DMS53 treated with DMSO at 0.1 percent for 48 hours (cell line): ENCODE results near the gene LPP.

ENCODE experiments used
- DNase-seq: peaks from one replicate; lab custom pipeline; 2025; ENCODE audit not compliant: unreplicated experiment; lab: John Stamatoyannopoulos, UW

Gene LPP

GRCh38 chr3:188322135-188322887, 168.4 kb downstream of the LPP start:
- no peak for DNase-seq

DNA sequence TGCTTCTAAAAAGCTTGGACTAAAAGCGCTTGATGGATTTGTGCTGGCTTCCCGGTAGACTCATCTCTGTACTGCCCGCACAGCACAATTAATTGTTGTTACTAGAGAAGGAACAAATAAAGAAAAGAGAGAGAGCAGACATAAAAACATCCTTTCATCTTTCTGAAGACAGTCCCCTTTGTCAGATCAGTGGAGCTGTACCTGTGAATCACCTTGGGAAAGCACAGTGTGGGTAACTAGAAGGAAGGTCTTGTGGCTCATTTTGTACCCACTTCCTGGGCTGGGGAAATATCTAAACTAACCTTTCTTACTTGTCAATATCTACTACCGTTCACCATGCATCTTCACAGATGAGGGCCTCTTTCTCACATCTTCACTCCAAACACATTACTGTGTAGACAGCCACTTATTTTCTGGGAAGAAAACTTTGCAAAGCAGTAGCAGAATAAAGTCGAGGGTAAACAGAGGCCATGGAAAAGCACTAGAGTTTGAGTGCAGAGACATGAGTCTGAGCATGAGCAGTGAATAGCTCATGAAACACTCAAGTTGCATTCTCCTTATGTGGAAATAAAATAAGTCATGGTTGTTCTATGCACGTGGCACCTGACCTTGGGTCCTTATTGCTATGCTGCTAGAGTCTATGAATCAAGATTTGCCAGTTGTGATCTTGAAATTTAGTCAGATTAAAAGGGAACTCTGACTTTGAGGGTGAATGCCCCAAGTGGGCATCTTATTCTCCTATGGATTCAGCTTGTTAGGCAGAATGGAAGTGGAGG, 169.3 kb downstream of the LPP start:
- no peak for DNase-seq

DNA sequence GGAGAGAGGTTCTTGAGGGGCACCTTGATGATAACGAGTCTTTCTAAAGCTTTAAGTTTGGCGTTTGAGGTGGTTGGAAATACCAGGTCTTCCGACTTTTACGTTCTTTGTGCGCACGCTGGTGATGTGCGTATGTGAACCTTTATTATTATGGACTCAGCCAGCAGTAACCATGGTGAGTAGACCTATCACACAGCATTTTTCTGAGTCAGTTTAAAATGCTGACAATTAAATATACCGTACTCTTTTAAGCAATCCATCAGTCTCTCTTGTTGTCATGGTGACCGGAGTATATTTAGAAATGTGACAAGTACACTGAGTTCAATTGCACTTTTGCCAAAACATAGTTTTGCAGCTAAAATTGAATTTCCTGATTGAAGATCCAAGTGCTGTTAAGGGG, 172.2 kb downstream of the LPP start:
- DNase-seq: no peak

DNA sequence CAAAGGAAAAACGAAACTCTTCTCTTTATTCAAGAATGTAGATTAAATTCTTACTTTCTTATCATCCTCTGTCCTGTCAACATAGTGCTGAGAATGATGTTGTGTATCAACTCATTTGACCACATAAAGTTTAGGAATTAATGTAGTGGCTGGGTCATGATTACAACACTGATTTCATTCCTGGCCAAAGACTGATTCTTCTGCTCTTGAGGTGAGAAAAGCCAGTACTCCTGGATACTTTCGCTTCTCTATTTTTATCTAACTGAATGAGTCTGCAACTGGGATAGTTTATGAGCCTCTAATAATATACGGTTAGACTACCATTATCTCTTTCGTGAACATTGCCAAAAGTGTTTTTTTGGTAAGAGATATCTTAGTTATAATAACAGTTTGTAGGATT, 173.0 kb downstream of the LPP start:
- no peak for DNase-seq

DNA sequence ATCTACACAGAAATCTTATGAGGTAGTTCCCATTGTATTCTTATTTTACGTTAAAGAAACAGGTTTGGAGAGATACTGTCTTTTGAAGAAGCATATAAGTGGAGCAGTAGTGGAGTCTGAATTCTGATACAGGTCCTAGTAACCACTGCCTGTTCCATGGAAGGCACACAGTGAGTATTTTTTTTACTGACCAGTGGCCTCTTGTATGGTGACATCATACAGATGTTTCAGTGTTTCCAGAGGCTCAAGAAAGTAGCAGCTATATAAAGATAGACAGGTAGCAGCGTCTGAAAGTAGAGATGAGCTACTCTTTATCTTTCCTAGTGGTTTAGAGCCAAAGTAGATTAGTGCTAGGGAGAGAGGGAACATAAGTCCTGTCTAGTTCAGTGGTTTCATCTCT, 173.5 kb downstream of the LPP start:
- DNase-seq: no peak

DNA sequence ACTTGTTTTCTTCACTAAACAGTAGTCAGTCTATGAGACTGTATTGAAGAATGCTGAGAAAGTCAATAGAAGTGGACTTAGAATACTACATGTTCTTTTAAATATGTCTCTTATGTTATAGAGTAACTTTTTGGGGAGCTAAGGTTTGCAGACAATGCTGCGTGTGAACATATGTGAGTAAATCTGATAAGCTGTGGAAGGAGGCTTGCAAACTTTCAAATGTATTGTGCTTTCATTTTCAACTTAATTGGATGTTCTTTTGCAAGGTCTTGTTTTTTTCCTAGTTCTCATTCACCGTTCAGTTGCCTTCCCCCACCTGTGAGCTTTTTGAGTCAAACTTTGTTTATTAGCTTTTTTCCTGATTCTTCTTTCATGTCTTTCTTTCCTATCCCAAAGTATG, 176.2 kb downstream of the LPP start:
- no peak for DNase-seq

GRCh38 chr3:188331166-188331565, 177.2 kb downstream of the LPP start:
- DNase-seq: no peak

DNA sequence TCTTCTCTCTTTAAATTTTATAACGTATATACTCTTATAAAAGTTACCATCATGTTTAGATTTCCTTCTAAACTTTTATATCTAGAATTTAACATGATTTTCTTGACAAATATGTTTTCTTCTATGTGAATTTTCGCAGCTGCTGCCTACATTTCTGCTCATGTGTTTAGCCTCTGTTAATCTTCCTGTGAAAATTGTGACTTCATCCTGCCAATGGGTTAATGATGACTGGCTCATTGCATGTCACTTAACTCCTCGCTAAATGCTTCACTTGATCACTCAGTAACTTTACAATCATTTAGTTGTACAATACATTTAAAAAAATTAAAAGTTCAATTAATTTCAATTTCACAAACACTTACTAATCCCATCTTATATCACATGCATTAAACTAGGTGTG, 178.1 kb downstream of the LPP start:
- no peak for DNase-seq

DNA sequence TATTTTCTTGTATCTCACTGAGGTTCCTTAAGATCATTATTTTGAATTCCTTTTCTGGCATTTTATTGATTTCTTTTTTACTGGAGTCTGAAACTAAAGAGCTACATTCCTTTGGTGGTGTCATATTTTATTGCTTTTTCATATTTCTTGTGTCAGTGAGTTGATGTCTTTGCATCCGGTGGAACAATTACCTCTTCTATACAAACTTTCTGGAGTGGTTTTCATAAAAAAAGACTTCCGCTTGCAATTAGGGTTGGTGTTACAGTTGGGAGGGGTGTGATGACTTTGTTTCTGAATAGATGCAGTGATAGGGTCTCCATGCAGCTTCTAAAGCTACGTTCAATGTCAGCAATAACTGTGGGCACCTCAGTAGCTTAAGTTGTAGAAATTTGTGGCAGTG, 181.7 kb downstream of the LPP start:
- DNase-seq: no peak

GRCh38 chr3:188336178-188336577, 182.2 kb downstream of the LPP start:
- DNase-seq: no peak

GRCh38 chr3:188337232-188337631, 183.3 kb downstream of the LPP start:
- DNase-seq: no peak

DNA sequence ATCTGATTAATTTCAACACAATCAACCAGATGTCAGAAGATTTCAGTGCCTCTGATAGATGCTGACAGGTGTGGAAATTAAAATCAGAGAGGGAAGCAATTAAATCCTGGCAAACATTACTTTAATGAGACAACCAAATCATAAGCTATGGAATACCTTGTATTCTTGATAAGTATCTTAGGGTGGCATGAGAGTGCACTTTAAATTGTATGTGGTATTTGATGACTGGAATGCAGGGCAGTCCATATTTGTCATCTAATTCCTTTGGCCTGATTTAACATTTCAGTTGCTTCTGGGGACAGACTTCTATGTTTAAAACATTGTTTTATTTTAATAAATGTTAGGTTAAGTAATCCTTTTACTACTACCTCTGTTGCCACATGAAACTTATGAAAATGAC, 184.1 kb downstream of the LPP start:
- no peak for DNase-seq

- DNase-seq: no peak
Measured at GRCh38 chr3:188339410-188340295, 185.7 kb downstream of the LPP start.

DNA sequence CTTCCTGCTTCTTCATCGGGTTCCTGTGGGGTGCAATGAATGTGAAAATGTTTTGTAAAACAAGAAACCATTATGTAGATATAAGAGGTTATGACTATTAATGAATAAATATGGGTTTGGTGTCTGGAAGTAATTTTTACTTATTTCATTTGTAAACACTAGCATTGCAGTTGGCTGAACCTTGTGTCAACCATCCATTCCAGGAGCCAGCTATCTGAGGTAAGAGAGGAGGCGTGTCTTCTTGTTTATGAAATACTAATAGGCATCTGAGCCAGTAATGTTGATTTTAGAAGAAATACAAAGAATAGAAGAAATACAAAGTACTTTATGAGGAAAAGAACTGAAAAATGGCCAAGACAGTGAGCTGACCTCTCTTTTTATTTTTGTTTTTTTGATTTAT, 187.5 kb downstream of the LPP start:
- no peak for DNase-seq

- DNase-seq: no peak
Measured at GRCh38 chr3:188342991-188343732, 189.2 kb downstream of the LPP start.

GRCh38 chr3:188343894-188344293, 189.9 kb downstream of the LPP start:
- DNase-seq: no peak

DNA sequence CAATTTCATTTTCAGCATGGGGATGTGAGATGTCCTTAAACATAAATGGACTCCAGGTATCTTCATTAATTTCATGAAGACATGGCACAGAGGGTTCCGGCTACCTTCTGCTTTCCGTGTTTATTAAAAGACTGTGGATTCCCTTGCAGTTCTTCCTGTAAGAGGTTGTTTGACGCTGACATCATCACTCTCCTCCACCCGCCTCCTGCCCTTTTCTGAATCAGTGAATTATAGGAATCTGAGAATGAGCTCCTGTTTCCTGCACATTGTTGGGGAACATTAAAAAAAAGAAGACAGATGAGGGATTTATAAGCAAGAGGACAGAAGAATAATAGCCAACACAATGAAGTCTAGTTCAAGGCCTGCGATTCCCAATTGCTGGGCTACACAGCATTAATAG, 191.3 kb downstream of the LPP start:
- DNase-seq: no peak

DNA sequence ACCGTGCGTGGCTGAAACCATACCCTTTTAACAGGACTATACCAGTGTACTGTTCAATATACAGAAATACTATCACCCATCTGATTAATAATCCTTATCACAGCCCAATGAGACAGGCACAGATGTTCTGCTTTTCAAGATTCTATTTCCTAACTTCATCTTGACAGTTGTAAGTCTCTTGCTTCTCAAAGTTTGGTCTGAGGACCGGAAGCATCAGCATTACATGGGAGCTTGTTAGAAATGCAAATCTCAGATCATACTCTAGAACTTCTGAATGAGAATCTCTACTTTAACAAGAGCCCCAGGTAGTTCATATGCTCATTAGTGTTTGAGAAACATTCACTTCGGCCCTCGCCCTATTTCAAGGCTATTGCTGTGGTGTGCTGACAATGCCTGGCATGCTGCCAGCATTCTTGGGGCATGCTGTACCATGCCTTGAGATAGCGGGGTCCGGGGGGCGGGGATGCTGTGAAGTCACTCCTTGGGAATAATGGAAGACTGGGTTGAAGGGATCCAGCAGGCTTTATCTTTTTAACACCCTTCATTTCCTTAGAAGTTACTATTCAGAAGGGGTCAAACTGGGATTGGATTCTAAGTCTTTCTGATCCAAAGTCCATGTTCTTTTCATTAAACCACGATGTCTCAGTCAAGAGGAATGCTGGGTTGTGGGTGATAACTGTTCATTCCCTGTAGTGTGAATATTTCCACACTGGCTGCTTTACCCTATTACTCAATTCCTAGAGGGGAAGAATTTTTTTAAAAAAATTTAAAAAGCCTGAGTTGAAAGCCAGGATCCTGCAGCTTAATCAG, 194.7 kb downstream of the LPP start:
- DNase-seq: no peak

DNA sequence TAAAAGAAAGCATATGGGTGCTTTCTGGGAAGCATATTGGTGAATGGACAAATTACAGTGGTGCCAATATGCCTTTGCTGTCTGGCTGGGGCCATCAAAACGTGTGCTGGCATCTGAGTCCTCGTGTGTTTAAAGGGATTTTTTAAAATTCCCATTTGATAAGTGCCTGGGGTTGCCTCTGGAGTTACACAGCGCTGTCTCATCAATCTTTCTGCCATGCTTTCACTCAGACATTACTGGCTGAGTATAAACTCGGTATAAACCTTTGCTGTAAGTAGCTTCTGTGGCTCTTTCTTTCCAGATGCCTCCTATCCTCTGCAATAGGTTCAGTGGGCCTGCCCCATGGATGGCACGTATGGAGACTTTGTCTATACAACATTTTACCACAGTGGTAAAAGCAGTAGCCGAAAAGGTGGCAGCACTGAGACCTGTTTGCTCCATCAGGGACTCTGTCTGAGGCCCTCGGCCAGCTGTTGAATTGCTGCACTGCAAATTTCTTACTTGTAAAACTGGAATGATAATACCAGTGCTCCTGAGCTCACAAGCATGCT, 195.5 kb downstream of the LPP start:
- no peak for DNase-seq

DNA sequence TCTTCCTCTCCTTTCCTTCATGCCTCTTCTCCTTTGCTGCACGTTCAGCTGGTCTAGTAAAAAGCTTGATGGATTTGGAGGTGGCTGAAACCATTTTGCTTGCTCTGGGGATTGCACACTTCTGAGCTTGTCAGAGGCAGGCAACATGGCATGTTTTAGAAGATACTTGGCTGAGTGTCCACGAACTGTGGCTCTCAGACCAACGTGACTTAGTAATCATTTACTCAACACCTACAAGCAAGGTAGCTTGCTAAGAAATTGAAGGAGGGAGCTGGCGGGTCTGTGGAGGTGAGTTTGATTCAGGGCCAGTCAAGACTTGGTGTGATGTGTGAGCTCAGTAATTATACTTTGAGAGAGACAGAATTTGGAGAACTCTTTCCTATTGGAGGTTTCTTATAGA, 196.0 kb downstream of the LPP start:
- DNase-seq: no peak
